HuH-7 (cell line): ENCODE data around the gene MUC4.
"Not testable (repeated sequence)": the region's sequence is repeated elsewhere in the genome, so short reads cannot be mapped to it uniquely, and the experiment has no call there.

Experiments
- DNase-seq: peaks from one replicate; pipeline ENCODE4 v3.0.0; 2011; ENCODE audit warnings: low spot score

MUC4 gene

GRCh38 chr3:195834675-195835583 is 23.2 kb upstream of the MUC4 start:
- DNase-seq = no peak

- DNase-seq = no peak
Measured at GRCh38 chr3:195829897-195830254, 18.1 kb upstream of the MUC4 start.

DNA sequence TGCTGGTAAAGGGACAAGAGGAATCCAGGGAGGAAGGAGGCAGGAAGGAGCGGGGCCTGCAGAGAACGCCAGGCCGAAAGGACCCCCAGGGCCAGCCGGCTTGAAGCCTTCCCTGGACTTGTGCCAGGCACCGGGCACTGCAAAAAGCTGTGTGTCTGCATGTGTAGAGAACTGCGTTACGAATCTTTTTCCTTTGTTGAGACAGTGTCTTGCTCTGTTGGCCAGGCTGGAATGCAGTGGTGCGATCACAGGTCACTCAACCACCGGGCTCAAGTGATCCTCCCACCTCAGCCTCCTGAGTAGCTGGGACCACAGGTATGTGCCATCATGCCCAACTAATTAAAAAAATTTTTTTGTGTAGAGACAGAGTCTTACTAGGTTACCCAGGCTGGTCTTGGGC is 17.0 kb upstream of the MUC4 start:
- no peak for DNase-seq

GRCh38 chr3:195825857-195826804 is 14.4 kb upstream of the MUC4 start:
- no peak for DNase-seq

GRCh38 chr3:195825191-195825588 is 13.5 kb upstream of the MUC4 start:
- no peak for DNase-seq

GRCh38 chr3:195824425-195825190 is 12.9 kb upstream of the MUC4 start:
- DNase-seq = not testable (repeated sequence)

DNA sequence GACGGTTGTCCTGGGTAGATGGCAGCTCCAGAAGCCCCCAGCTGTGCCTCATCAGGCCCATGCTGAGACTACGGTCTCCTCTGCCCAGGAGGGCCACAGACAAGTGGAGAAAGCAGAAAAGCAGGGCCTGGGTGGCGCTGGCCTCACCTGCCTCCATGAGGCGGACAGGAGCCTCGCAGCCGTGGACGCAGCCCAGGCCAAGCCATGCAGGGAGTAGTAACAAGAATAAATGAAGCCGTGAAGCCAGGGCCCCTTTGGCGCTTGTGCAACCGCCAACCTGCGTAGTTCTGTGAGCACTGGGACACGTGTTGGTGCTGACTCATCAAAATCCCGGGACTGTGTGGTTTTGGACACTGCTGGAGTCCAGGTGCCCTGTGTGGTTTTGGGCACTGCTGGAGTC is 12.3 kb upstream of the MUC4 start:
- DNase-seq = peak; percentile 53

- no peak for DNase-seq
Measured at GRCh38 chr3:195823280-195823679, 11.6 kb upstream of the MUC4 start.

DNA sequence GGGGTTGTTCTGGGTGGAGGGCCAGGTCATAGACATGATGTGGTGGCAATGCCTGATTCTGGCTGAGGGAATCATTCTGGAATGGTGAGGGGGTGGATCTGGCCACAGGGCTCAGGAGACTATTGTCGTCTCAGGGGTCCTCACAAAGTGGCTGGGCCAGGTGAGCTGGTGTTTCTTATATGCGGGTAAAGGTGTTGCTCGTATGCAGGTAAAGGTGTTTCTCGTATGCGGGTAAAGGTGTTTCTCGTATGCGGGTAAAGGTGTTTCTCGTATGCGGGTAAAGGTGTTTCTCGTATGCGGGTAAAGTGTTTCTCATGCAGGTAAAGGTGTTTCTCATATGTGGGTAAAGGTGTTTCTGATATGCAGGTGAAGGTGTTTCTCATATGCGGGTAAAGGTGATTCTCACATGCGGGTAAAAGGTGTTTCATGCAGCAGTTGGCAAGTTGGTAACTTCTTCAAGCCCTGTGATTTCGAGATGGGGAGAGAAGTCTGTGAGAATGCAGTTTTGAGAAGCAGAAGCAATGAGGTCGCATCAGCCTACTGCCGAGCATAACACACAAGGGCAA is 10.5 kb upstream of the MUC4 start:
- no peak for DNase-seq

- no peak for DNase-seq
Measured at GRCh38 chr3:195821403-195822130, 9.8 kb upstream of the MUC4 start.

GRCh38 chr3:195820901-195821300 is 9.2 kb upstream of the MUC4 start:
- DNase-seq = no peak

DNA sequence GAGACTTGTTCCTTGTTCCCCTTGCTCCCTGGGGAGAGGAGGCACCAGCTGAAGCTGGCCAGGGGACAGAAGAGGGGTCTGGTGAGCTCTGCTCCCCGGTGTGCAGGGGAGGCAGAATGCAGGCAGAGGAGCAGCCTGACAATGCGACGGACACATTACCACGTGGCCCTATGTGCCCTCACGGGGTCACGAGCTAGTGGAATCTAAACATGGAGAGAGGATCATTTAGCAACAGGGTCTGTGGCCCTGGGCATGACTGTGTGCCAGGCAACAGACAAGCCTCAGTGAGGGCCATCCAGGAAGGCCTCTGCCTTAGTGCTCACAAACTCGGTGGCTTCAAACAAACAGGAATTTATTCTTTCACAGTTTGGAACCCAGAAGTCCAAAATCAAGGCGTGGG is 8.5 kb upstream of the MUC4 start:
- DNase-seq = no peak

- DNase-seq = no peak
Measured at GRCh38 chr3:195818301-195818700, 6.6 kb upstream of the MUC4 start.

DNA sequence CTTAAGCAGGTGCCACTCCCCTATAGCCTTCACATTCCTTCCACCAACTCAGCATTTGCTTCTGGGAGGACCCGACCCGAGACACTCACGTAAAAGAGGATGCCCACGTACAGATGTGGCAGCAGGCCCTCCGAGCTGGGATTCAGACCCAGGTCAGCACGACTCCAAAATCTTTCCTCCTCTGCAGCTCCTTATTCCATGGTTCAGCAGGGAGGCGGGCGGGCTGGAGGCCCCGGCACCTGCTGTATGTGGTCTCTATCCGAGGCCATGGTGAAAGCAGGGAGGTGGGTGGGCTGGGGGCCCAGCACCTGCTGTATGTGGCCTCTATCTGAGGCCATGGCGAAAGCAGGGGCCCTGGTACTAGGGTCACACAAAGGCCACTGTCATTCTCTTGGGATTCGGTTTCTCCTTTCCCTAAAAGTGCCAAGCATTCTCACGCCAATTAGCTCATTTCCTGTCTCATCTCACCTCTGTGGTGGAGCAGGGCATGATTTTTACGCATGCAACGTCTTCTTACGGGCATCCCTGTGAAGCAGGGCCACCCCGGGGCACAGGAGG is 5.9 kb upstream of the MUC4 start:
- DNase-seq = no peak

DNA sequence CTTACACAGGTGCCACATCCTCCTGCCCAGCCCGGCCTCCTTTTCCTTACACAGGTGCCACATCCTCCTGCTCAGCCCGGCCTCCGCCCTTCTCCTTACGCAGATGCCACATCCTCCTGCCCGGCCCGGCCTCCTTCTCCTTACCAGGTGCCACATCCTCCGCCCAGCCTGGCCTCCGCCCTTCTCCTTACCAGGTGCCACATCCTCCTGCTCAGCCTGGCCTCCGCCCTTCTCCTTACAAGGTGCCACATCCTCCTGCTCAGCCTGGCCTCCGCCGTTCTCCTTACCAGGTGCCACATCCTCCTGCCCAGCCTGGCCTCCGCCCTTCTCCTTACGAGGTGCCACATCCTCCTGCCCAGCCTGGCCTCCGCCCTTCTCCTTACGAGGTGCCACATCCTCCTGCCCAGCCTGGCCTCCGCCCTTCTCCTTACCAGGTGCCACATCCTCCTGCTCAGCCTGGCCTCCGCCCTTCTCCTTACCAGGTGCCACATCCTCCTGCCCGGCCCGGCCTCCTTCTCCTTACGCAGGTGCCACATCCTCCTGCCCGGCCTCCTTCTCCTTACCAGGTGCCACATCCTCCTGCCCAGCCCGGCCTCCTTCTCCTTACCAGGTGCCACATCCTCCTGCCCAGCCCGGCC is 4.7 kb upstream of the MUC4 start:
- DNase-seq = not testable (repeated sequence)

DNA sequence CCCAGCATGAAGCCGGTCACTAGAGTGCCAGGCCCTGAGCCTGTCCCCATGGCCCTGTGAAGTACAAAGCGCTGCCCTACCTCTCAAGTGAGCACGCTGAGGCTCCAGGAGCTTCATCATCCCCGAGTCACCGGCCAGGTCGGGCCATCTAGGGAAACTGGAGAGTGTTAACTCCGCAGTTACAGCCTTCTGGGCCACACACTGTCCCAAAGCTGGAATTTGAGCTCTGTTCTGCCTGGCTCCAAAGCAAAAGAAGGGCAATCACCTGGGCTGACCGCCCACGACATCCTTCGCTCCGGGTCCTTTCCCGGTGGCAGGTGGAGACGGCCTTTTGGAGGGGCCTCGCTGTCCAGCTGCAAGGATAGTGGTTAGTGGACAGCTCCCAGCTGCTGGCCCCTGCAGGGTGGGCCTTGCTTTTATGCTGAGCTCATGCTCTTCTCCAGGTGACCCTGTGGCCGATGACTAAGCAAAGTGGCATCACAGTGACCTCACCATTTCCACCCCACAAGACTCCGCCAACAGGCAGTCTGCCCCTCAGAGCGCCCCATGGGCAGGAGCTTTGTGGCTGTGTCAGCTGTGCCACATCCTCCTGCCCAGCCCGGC is 3.5 kb upstream of the MUC4 start:
- DNase-seq = no peak

DNA sequence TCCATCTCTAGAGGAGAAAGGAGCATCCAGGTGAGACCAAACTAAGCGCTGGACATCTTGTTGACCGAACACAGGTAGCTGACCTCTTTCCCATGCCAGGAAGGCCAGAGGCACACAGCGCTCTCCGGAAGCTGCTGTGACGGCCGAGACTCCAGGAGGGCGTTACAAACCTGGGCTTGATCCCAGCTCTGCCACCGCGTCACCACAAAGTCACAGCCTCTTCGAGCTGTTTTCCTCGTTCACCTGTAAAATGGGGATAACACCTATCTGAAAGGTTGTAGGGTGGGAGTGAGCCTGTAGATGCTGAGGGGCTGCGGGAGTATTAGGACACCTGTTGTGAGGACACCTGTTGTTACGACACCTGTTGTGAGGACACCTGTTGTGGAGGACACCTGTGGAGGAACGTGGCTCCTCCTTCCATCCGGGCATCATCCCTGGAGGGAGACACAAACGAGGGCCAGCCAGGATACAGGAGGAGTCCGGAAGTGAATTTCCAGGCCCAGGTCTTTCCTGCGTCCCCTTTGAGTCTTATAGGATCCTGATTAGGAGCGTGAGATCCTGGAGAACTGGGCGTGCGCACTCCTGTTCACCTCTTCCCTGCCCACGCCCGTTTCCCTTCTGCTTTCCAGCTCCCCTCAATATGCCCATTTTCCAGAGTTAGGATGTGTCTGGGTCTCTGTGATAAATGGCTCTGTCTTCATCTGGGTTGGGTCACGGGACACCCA is 2.3 kb upstream of the MUC4 start:
- DNase-seq = no peak

DNA sequence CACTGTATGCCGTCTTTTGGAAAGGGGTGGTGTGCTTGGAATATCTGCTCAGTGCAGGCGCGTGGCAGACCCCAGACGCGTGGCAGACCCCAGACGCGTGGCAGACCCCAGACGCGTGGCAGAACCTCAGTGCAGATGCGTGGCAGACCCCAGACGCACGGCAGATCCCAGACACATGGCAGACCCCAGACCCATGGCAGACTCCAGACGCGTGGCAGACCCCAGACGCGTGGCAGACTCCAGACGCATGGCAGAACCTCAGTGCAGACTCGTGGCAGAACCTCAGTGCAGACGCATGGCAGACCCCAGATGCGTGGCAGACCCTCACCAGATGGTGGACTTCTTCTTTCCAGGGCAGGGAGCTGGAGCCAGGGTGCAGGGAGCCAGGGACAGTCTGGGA is 637 bp upstream of the MUC4 start:
- no peak for DNase-seq

DNA sequence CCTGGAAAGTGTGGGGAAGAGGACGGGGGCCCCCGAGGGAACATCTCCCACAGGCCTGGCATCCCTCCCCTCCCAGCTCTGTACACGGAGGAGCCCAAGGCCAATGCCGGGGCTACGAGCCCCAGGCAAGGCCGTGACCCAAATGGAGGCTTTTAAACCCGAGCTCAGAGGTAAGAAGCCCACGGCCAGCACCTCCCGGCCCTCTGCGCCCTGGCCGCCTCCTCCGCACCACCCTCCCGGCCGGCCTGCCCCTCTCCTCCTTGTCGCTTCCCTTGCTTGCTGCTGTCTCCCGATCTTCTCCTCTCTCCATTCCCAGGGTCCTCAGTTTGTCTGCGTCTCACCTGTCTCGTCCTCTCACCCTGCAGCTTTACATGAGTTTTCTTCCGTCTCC is 1.3 kb downstream of the MUC4 start:
- DNase-seq = no peak
